HTERT RPE-1 (cell line): ENCODE results near the gene M1AP.
"Not testable (repeated sequence)": the region's sequence is repeated elsewhere in the genome, so short reads cannot be mapped to it uniquely, and the experiment has no call there.

Source experiments
- in situ Hi-C: fragments of 300-500 bp; cut with MboI; formaldehyde crosslinking; loops from 4 replicates; pipeline ENCODE4 v1.14.3; 2020; ENCODE audit warnings: low sequenced_read_pairs

The M1AP gene

GRCh38 chr2:74569686-74570085 lies 78.4 kb downstream of the M1AP start:
- in situ Hi-C loops = no loop called here

- in situ Hi-C loops = no loop called here
Observed at GRCh38 chr2:74567881-74568280, 80.2 kb downstream of the M1AP start.

- in situ Hi-C loops = no loop called here
Observed at GRCh38 chr2:74566754-74567085, 81.4 kb downstream of the M1AP start.

DNA sequence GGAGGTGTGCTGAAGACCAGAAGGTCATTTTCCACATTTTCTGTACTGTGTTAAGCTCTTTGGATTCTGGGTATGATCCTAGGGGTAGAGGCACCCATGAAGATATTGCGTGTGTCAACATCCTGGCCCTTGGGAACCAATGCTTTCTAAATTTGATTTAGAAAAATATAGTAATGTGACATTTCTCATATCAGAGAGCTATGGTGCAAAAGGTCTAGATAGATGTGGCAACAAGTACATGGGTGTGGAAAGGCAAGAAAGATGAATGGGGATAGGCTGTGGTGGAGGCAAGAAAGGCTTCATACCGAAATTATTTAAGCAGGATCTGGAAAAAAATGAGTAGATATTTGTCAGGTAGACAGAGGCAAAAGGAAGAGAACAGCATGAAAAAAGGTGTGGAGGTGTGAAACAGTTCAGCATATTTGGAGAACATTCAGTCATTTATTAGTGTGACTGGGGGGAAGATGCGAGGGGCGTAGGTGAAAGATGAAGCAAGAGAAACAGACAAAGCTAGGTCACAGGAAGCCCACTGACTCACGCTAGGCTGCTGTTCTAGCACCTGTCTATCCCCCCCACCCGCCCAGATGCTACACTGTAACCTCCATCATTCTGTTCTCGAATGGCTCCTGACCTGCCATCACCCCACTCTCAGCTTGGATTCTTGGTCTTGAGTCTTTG lies 81.9 kb downstream of the M1AP start:
- in situ Hi-C loops = no loop called here

GRCh38 chr2:74564222-74564621 lies 83.9 kb downstream of the M1AP start:
- in situ Hi-C loops = no loop called here

GRCh38 chr2:74562126-74562775 lies 85.9 kb downstream of the M1AP start:
- in situ Hi-C loops = no loop called here

GRCh38 chr2:74561022-74561421 lies 87.1 kb downstream of the M1AP start:
- in situ Hi-C loops = not testable (repeated sequence)

DNA sequence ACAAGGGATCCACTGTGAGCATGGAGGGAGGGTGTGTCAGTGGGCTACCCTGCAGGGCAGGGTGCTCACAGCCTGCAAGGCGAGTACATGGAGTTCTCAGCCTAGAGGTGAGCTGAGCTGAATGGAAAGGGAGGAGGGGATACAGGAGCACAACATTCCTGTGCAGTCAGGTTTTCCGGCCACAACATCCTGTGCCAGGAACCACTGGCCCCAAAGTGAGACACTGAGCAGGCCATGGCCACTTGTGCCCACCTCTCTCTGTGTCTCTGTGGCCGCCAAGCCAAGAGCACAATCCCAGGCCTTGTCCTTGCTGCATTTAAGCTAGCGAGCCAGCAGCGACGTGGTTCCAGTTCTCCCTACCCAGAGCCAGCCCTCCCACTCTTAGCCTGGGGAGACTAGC lies 87.5 kb downstream of the M1AP start:
- in situ Hi-C loops = no loop called here

DNA sequence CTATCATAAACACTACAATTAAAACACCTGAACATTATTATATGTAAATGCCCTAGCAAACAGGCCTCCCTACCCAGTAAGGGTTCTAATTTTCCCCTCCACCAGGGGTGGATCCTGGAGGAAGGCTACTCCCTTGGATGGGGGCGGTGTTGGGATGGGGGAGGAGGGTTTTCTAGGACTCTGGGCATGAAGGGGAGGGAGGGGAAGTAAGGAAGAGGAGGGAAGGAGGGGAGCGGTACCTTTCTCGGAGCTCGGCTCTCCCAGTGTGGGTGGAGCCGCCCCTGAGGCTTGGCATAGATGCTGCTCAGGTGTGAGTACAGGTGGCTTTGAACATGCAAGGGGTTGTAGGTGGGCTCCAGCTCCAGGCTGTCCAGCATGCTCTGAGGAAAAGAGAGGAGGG lies 88.2 kb downstream of the M1AP start:
- in situ Hi-C loops = no loop called here

GRCh38 chr2:74558284-74559230 lies 89.6 kb downstream of the M1AP start:
- in situ Hi-C loops = no loop called here

DNA sequence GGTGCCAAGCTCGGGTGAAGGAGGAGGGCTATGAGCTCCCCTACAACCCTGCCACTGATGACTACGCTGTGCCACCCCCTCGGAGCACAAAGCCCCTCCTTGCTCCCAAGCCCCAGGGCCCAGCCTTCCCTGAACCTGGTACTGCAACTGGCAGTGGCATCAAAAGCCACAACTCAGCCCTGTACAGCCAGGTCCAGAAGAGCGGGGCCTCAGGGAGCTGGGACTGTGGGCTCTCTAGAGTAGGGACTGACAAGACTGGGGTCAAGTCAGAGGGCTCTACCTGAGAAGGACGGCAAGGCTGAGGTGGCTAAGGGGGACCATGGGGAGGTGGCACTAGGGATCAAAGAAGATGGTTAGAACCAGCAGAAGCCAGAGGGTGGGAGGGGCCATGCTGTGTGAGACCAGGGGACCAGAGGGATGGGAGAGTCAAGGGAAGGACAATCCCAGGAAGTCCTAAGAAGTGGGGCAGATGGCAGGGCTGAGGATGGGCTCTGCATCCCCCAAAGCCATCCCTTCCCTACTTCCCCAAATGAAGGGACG lies 91.2 kb downstream of the M1AP start:
- in situ Hi-C loops = no loop called here

DNA sequence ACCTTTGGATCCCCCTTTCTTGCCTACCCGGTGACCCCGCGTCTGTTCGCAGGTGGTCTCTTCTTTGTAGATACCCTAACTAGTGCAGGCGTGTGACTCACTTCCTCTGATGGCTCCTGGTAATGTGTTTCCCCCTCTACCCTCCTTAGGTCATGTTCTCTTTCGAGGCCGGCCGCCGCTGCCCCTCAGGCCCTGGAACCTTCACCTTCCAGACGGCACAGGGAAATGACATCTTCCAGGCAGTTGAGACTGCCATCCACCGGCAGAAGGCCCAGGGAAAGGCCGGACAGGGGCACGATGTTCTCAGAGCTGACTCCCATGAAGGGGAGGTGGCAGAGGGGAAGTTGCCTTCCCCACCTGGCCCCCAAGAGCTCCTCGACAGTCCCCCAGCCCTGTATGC lies 92.0 kb downstream of the M1AP start:
- in situ Hi-C loops = no loop called here

- in situ Hi-C loops = no loop called here
Observed at GRCh38 chr2:74555610-74556103, 92.5 kb downstream of the M1AP start.

DNA sequence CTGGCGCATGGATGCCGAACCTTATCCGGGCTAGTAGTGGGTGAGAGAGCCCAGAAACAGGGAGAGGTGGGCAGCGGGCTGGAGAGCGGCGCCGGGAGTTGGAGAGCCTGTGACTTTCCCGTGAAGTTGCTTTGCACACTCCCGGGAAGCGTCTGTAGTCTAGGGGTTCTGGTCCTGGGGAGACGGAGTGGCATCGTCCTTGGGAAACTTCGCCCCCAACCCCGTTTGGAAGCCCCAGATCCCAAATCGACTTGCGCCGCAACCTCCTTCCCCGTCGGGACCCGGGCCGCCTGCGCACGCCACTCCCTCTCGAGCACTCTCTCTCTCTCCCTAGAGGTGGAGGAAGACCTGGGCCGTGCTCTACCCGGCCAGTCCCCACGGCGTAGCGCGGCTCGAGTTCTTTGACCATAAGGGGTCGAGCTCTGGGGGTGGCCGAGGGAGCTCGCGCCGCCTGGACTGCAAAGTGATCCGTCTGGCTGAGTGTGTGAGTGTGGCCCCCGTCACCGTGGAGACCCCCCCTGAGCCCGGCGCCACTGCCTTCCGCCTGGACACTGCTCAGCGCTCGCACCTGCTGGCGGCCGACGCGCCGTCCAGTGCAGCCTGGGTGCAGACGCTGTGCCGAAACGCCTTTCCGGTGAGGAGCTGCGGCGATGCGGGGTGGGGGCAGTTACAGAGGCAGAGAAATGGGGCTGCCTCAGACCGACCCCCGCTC lies 93.2 kb downstream of the M1AP start:
- in situ Hi-C loops = no loop called here

DNA sequence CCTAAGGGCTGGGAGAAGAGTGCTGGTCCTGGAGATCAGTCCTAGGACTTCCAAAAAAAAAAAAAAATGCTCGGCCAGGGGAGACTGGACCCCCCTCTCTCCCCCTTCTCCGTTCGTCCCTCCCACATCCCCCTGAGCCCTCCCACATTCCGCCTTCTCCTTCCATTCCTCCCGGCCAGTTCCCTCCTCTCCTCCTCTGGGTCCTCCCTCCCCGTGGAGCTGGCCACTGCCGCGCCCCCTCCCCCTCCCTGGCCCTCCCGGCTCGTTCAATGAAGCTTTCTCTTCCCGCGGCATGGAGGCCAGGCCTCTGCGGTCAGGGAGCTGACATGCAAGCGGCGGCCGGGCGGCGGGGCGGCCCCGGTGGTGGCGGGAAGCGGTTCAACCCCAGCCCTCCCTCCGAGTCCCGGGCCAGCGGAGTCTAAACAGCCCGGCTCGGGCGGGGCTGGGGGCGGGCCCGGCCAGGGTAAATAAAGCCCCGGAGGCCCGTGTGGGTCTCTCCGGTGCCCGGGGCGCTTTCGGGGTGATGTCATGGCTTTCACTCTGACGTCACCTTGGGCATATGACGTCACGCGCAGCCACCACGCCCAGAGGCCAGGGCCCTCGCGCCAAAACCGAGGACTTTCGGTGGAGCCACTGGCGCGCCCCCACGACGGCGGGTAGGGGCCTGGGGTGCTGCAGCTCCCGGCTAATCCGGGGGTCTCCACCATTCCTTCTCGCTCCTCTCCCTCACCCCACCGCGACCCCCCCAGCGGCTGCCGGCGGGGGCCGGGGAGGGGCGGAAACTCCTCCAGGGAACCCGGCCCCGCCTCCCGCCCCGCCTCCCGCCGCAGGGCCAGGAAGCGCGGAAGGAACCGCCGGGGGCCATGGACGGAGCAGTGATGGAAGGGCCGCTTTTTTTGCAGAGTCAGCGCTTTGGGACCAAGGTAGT lies 94.0 kb downstream of the M1AP start, which contains the start of the genes DOK1 and LOXL3:
DOK1 (plus strand) TSS at position 829 of the 928 bp plus-strand sequence; CDS start at position 864, 35 bp downstream.
LOXL3 (minus strand) TSS at position 51 of the 928 bp plus-strand sequence. CDS start 1,308 bp downstream, outside the sequence.
- in situ Hi-C loops = no loop called here

- in situ Hi-C loops = no loop called here
Observed at GRCh38 chr2:74552914-74553811, 95.0 kb downstream of the M1AP start.

DNA sequence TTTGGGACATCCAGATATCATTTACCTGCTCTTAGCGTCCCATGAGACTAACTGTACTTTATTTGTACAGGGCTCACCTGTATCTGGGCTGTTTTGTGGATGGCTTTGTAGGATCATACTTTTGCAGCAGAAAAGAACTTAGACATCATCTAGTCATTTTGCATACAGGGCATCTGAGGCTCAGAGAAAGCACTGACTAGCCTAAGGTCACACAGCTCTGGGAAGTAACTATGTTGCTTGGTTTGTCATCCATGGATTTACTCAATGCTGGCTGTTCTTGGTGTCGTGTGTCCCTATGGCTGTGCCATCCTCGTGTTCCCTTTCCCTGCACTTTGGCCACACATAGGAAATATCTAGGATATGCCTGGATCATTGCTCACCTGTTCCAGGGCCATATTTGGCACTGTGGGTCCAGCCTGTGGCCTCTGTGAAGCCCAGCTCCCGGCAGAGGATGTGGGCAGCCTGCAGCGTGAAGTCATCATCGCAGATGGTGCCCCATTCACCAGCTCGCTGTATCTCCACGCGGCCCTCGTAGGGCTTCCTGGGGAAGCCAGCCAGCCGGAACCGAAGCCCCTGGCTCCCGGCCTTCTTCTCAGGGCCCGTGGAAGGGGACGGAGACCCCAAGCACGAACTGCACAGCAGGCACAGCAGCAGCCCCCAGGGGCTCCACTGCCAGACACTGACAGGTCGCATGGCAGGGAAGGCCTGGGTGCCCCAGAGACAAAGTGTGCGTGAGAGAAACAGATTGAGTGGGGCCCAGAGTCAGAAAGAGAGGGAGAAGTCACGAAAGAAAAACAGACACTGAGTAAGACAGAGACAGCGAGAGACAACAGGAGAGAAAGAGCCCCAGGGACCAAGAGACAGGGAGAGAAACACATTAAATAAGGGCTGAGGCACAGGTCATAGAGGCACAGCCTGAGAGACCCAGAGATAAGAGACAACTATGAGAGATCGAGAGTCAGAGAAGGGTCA lies 95.9 kb downstream of the M1AP start:
- in situ Hi-C loops = no loop called here
